HG03520 (cell line): ENCODE data around the gene STRN4.

ENCODE experiments used
- ATAC-seq: cut with Tn5 transposase; IDR thresholded peaks from one replicate; pipeline ENCODE4 v1.9.1; 2021; ENCODE audit warnings: mild to moderate bottlenecking, moderate library complexity; ENCODE audit not compliant: unreplicated experiment

Gene STRN4

DNA sequence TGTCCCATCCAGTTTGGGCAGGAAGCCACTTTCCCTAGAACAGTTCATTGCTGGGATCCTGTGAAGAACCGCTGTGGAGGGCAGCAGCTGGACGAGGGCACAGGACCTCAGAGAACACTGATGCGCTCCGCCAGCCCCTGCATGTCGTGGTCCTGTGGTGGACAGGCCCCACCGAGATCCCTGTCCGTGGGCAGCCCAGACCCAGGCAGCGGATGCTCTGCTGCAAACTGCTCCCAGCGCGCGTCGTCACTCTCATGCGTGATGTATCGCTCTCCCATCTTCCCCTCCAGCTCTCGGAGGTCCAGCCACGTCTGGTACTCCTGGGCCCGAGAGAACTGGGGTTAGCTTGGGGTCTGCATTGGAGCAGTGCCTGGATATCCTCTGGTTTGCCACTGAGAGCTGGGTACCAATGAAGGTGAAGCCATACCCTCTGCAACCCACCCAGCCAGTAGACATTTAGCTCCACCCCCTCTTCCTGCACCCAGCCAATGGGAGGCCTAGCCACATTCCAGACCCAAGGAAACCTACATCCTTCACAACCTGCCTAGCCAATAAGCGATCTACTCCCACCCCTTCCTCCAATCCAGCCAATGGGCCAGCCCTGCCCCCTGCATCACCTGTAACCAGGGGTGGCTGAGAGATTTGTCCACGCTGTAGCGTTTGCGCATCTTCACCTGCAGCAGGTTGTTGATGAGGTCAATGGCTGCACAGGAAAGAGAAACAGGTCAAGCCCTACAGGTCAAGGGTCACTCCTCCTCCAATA lies 71.7 kb downstream of the STRN4 start:
- ATAC-seq = no peak

- no peak for ATAC-seq
These were observed 75.4 kb downstream of the STRN4 start for GRCh38 chr19:46670813-46671212.
